Thyroid gland (tissue), 4 donors: ENCODE measurements around the gene DPAGT1.

Experiments
- CTCF ChIP-seq, 6 experiments: fragments of 200-600 bp in 3 of 6; fragments of 450-650 bp in 3 of 6; sonication (generic) in 3 of 6; IDR thresholded peaks; one replicate each; pipeline ENCODE4 v1.5.1; 2016 to 2019; ENCODE audit warnings: antibody characterized with exemption in 6 of 6, mild to moderate bottlenecking in 2 of 6, inconsistent platforms in 1 of 6, moderate library complexity in 1 of 6
- POLR2A ChIP-seq, 2 donors: fragments of 450-650 bp; IDR thresholded peaks; one replicate each; pipeline ENCODE4 v1.6.1; 2017; ENCODE audit warnings: antibody characterized with exemption in 2 of 2, mild to moderate bottlenecking in 2 of 2, moderate library complexity in 1 of 2

- TF ChIP-seq CTCF (IDR thresholded peaks at IDR 0.05) = peak in 2 of 6 experiments; percentile 3 to 12
- TF ChIP-seq POLR2A (IDR thresholded peaks at IDR 0.05) = peak; percentile 98 to 100
Measured at GRCh38 chr11:119095066-119095880, 6.4 kb downstream of the DPAGT1 start.
